Smooth muscle cell (in vitro differentiated cells): ENCODE measurements around the gene SMIM29. TPM values are rescaled to one million over a fixed set of nuclear protein-coding genes. Genes with fewer than 3 reads are reported as not detected.

ENCODE experiments used
- DNase-seq: peaks from one replicate; lab custom pipeline; 2025; ENCODE audit not compliant: unreplicated experiment; lab: John Stamatoyannopoulos, UW
- H2AFZ ChIP-seq: fragments of 200-600 bp; sonication (generic); 2 replicates; pipeline ENCODE4 v1.6.0; 2016; ENCODE audit warnings: antibody characterized with exemption, low read depth, mild to moderate bottlenecking
- H3F3A ChIP-seq: fragments of 200-600 bp; sonication (generic); 2 replicates; pipeline ENCODE4 v1.6.0; 2017; ENCODE audit warnings: antibody characterized with exemption, low read depth
- H3K27ac ChIP-seq: fragments of 200-600 bp; sonication (generic); 2 replicates; pipeline ENCODE4 v1.5.1; 2016; ENCODE audit warnings: low read depth, mild to moderate bottlenecking
- H3K27me3 ChIP-seq: fragments of 200-600 bp; sonication (generic); 2 replicates; pipeline ENCODE4 v1.6.1; 2016; ENCODE audit warnings: low read depth, mild to moderate bottlenecking
- H3K36me3 ChIP-seq: fragments of 200-600 bp; sonication (generic); 2 replicates; pipeline ENCODE4 v1.5.1; 2016; ENCODE audit warnings: low read depth
- H3K4me1 ChIP-seq: fragments of 200-600 bp; sonication (generic); 2 replicates; pipeline ENCODE4 v1.5.1; 2016; ENCODE audit warnings: low read depth
- H3K4me2 ChIP-seq: fragments of 200-600 bp; sonication (generic); 2 replicates; pipeline ENCODE4 v1.6.0; 2016; ENCODE audit warnings: mild to moderate bottlenecking
- H3K4me3 ChIP-seq: fragments of 200-600 bp; sonication (generic); 2 replicates; pipeline ENCODE4 v1.5.1; 2016; ENCODE audit warnings: mild to moderate bottlenecking
- H3K79me2 ChIP-seq: fragments of 200-600 bp; sonication (generic); 2 replicates; pipeline ENCODE4 v1.6.0; 2016; ENCODE audit warnings: low read depth, mild to moderate bottlenecking
- H3K9ac ChIP-seq: fragments of 200-600 bp; sonication (generic); 2 replicates; pipeline ENCODE4 v1.6.0; 2016; ENCODE audit warnings: low read depth
- H3K9me3 ChIP-seq: fragments of 200-600 bp; sonication (generic); replicated peaks from 2 replicates; pipeline ENCODE4 v1.5.1; 2016; ENCODE audit warnings: low read depth
- H4K20me1 ChIP-seq: fragments of 200-600 bp; sonication (generic); 2 replicates; pipeline ENCODE4 v1.6.0; 2016; ENCODE audit warnings: low read depth
- CTCF ChIP-seq: fragments of 200-600 bp; sonication (generic); IDR thresholded peaks from 2 replicates; pipeline ENCODE4 v1.5.1; 2017; ENCODE audit warnings: borderline replicate concordance, mild to moderate bottlenecking, antibody characterized with exemption; ENCODE audit not compliant: insufficient read depth, poor library complexity, severe bottlenecking
- WGBS: methylation state at CpG from one replicate; pipeline ENCODE4 v1.1.7; 2016; ENCODE audit warnings: low lambda C conversion rate; 5-methylcytosine and 5-hydroxymethylcytosine counted together
- polyA plus RNA-seq: library from polyadenylated mRNA; unstranded; fragments of >200 nt; fragmentation: Nextera tagmentation; extraction: Ambion mirVana; gene quantifications from 2 replicates; pipeline ENCODE4 v1.2.1, GENCODE V29; 2016
- total RNA-seq: library from RNA; depleted of rRNA; stranded (reverse); fragments of >200 nt; gene quantifications from 2 replicates; pipeline ENCODE4 v1.2.3, GENCODE V29; 2014

Gene SMIM29
- total and polyA plus RNA-seq, 2 experiments from 2014 or later: 29.2 to 29.7 TPM

GRCh38 chr6:34238585-34239499 is 10.0 kb downstream of the SMIM29 start:
- no peak for DNase-seq
- peak overlapping the region; percentile 67 for H3K4me3 ChIP-seq
- no peaks in the 10 kb centered on the region for H3K9me3 ChIP-seq
- peaks cover 19% of the 10 kb centered on the region for H4K20me1 ChIP-seq
- no peak for TF ChIP-seq CTCF
- no peaks in the 10 kb centered on the region for H3K27me3 ChIP-seq
- H3K9ac ChIP-seq: no peak overlapping the region
- WGBS: 52% methylated on average over 14 of the region's 14 CpGs
- H2AFZ ChIP-seq: no peak overlapping the region
- H3K79me2 ChIP-seq: peaks cover 7% of the 10 kb centered on the region
- H3K27ac ChIP-seq: no peak overlapping the region
- peaks cover 21% of the 10 kb centered on the region for H3K4me1 ChIP-seq
- peak overlapping the region; percentile 98 for H3K4me2 ChIP-seq
- H3K36me3 ChIP-seq: no peaks in the 10 kb centered on the region
- peaks cover 15% of the 10 kb centered on the region for H3F3A ChIP-seq

- Histone ChIP-seq H4K20me1 (peaks cover 19% of the 10 kb centered on the region), H3F3A (peaks cover 15% of the 10 kb centered on the region), H3K36me3 (no peaks in the 10 kb centered on the region), H3K9ac (peak overlapping the region; percentile 53), H3K79me2 (peaks cover 7% of the 10 kb centered on the region), H3K9me3 (no peaks in the 10 kb centered on the region), H3K27ac (no peak overlapping the region), H3K4me3 (peak overlapping the region; percentile 67), H3K27me3 (no peaks in the 10 kb centered on the region), H2AFZ (peak overlapping the region; percentile 86), H3K4me1 (peaks cover 22% of the 10 kb centered on the region), H3K4me2 (peak overlapping the region; percentile 98)
- no peak for DNase-seq
- WGBS: 1% methylated on average over 51 of the region's 64 CpGs
- peak; percentile 27 for TF ChIP-seq CTCF
Observed at GRCh38 chr6:34237722-34238584, 10.9 kb downstream of the SMIM29 start.

GRCh38 chr6:34237316-34237721 is 11.5 kb downstream of the SMIM29 start:
- H3K4me1 ChIP-seq: peaks cover 22% of the 10 kb centered on the region
- H3K4me2 ChIP-seq: peak overlapping the region; percentile 98
- peaks cover 15% of the 10 kb centered on the region for H3F3A ChIP-seq
- TF ChIP-seq CTCF: no peak
- H3K9me3 ChIP-seq: no peaks in the 10 kb centered on the region
- no peak overlapping the region for H3K27ac ChIP-seq
- DNase-seq: no peak
- peak overlapping the region; percentile 88 for H3K4me3 ChIP-seq
- H3K79me2 ChIP-seq: peaks cover 7% of the 10 kb centered on the region
- 1% methylated on average over 29 of the region's 78 CpGs for WGBS
- peak overlapping the region; percentile 86 for H2AFZ ChIP-seq
- no peaks in the 10 kb centered on the region for H3K27me3 ChIP-seq
- no peaks in the 10 kb centered on the region for H3K36me3 ChIP-seq
- no peak overlapping the region for H3K9ac ChIP-seq
- H4K20me1 ChIP-seq: peaks cover 19% of the 10 kb centered on the region
